ENCODE data around the gene VIM.

GRCh38 chr10:17202999-17203398, 25.0 kb upstream of the VIM start:
- no peak for TF ChIP-seq ZNF335 (tag by site-specific recombination; conservative IDR thresholded peaks at IDR 0.05)
- TF ChIP-seq CTCF (tag by site-specific recombination; IDR thresholded peaks at IDR 0.05), result no peak
- TF ChIP-seq REST (tag by site-specific recombination; IDR thresholded peaks at IDR 0.05), result no peak
- no peak for TF ChIP-seq ATF2 (tag by site-specific recombination; IDR thresholded peaks at IDR 0.05; ENCODE audit: low read depth)
- no peak for TF ChIP-seq ZNF623 (tag by site-specific recombination; IDR thresholded peaks at IDR 0.05)
- TF ChIP-seq ZNF416 (tag by site-specific recombination; IDR thresholded peaks at IDR 0.05), result no peak
- TF ChIP-seq ZBTB44 (tag by site-specific recombination; IDR thresholded peaks at IDR 0.05), result no peak
- TF ChIP-seq ZFP37 (tag by site-specific recombination; IDR thresholded peaks at IDR 0.05), result no peak

All from HEK293 (cell line).